Measurements from ENCODE around the gene DOCK9. TPM values are rescaled to one million over a fixed set of nuclear protein-coding genes. Genes with fewer than 3 reads are reported as not detected.

Gene DOCK9, protein sequence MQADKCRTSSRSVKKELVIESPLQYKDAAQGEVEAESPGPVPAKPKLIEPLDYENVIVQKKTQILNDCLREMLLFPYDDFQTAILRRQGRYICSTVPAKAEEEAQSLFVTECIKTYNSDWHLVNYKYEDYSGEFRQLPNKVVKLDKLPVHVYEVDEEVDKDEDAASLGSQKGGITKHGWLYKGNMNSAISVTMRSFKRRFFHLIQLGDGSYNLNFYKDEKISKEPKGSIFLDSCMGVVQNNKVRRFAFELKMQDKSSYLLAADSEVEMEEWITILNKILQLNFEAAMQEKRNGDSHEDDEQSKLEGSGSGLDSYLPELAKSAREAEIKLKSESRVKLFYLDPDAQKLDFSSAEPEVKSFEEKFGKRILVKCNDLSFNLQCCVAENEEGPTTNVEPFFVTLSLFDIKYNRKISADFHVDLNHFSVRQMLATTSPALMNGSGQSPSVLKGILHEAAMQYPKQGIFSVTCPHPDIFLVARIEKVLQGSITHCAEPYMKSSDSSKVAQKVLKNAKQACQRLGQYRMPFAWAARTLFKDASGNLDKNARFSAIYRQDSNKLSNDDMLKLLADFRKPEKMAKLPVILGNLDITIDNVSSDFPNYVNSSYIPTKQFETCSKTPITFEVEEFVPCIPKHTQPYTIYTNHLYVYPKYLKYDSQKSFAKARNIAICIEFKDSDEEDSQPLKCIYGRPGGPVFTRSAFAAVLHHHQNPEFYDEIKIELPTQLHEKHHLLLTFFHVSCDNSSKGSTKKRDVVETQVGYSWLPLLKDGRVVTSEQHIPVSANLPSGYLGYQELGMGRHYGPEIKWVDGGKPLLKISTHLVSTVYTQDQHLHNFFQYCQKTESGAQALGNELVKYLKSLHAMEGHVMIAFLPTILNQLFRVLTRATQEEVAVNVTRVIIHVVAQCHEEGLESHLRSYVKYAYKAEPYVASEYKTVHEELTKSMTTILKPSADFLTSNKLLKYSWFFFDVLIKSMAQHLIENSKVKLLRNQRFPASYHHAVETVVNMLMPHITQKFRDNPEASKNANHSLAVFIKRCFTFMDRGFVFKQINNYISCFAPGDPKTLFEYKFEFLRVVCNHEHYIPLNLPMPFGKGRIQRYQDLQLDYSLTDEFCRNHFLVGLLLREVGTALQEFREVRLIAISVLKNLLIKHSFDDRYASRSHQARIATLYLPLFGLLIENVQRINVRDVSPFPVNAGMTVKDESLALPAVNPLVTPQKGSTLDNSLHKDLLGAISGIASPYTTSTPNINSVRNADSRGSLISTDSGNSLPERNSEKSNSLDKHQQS (N-terminal part only)
- polyA plus RNA-seq (ENCODE audit: insufficient read length in 4 of 4) = 10 to 100 TPM; 53.0 to 71.7 (median 58.7) TPM

DNA sequence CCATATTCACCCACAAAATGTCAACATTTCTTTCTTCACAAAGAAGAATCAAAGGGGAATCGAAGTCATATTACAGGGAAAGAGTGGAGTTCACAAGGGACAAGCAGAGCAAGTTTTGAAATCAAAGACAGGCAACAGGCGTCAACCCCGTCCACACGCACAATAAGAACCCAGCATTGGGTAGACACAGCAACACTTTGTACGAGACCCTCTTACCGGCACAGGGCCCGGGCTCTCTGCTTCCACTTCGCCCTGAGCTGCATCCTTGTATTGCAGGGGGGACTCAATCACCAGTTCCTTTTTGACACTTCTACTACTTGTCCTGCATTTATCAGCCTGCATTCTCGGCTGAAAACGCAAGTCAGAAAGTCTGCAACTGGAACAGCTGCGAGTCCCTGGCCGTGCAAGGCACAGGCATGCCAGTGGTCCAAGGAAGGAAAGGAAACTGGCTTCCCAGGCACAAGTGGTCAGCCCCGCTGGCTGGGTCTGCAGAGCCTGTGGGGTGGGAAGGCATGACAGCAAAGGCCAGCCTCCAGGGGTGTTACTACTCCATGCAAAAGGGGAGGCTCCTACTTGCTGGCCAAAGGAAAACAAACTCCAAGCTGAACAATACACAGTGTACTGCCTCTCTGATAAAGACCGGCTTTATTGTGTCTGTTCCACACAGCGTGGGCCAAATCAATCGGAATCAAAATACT, at the start of gene DOCK9:
Gene DOCK9 (minus strand): TSS at position 497 of the 698 bp plus-strand sequence. CDS start 155 bp downstream, at position 342.
- DNase-seq (ENCODE audit: low read depth in 4 of 4, low spot score in 2 of 4) = no peak

DNA sequence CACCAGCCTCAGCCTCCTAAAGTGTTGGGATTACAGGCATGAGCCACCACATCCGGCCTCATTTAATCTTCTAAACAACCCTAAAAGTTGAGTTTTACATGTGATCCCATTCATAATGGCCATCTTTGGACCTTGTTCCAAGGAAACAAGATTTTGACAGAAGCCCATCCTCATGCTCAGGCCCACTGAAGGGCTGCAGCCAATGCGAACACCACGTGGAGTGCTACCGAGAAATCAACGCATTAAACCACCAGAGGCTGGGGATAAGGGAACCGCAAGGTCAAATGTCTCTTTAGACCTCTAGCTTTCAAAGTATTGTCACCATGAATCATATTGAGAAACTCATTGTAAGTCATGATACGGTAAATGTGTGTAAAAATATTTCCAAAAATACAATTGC, 49.4 kb upstream of the DOCK9 start:
- DNase-seq (ENCODE audit: low read depth in 4 of 4, low spot score in 2 of 4) = no peak

DNA sequence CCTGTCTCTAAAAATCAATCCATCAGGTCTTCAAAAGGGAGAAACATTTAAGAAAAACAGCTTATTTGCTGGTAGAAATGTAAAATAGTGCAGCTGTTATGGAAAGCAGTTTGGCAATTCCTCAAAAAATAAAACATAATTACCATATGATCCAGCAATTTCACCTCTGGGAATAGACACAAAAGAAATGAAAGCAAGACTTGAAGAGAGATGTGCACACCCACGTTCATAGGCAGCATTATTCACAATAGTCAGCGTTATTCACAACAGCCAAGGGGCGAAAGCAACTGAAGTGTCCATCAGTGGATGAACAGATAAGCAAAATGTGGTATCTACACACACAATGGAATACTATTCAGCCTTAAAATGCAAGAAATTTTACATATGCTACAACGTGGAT, 45.1 kb upstream of the DOCK9 start:
- DNase-seq (ENCODE audit: low read depth in 4 of 4, low spot score in 2 of 4) = no peak

DNA sequence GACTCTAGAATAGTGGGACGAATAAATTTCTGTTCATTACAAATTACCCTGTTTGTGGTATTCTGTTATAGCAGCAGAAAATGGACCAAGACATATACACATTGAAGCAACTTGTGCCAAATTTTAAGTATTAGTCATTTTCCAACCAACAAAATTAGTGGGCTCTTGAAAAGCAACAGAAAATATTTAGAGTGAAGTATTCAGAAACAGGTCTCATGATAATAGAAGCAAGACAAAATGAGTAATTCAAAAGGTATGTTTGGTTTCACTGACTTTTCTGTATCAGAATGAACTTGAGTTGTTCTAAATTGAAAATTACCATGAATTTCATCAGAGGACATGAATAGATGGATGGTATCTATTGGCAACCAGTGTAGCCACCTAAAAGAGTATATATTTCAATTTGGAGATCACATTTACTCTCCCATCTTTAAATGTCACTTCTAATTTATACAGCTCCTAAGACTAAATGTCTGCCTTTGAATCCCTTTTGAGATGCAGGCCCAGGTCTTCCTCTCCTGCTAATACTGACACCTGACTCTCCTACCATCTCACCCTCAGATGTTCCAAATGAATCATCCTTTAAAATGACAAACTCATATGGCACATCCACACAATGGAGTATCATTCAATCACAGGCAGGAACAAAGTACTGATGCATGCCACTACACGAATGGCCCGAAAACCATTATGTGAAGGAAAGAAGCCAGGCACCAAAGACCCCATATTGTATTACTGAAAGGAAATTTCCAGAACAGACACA, 40.7 kb upstream of the DOCK9 start:
- DNase-seq (ENCODE audit: low read depth in 4 of 4, low spot score in 2 of 4) = no peak

DNA sequence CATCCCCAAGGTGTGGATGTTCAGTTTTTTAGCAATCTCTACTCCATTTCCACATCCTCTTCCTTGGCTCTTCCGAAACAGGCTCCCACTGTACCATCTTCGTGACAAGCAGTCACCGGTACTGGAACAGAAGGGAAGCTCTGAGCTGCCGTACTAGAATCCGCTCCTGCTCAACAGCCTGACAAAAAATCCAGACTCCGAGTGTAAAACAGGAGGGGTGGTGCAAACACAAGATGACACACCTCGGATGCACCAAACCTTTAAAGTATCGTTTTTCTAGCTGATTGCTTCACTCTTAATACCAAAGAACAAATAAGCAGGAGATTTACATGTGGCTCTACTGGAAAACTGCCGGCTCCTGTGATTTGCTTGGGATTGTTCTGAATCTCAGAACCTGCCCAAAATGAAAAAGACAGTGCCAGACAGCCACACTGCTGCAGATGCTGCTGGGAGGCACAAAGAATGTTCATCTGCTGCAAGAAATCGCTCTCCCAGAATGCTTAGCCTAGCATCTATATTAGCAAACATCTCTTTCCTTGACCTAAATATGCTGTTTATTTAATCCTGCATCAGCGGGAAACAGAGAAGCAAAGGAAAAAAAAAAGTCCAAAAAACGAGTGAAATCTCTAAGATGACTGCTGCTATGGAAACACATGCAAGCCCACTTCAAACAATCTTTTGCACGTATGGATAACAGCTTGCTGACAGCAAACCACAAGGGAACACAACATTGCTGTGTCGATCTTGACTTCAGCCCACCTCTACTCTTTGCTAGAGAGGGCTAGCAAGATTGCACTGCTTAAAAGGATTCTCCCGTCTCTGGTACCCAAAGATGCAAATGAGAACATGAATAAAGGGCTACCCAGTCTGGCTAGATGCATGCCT, 38.0 kb upstream of the DOCK9 start:
- no peak for DNase-seq (ENCODE audit: low read depth in 4 of 4, low spot score in 2 of 4)

DNA sequence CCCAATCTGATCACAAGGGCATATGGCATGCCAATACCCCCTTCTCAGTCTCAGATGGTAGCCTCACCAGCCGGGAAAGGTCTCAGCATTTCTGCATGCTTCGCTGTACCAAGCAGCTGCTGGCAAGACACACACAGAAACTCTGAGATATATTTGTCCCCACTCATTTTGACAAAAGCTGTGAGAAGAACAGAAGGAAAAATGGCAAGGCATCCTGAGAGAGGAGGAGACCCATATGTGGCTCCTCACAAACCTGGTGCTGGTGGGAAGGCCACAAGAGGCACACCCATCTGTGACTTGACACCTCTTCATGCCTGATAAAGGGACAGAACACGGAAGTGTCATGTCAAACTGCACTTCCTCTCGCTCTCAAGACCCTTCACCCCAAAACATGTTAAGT, 36.7 kb upstream of the DOCK9 start:
- DNase-seq (ENCODE audit: low read depth in 4 of 4, low spot score in 2 of 4) = no peak

DNA sequence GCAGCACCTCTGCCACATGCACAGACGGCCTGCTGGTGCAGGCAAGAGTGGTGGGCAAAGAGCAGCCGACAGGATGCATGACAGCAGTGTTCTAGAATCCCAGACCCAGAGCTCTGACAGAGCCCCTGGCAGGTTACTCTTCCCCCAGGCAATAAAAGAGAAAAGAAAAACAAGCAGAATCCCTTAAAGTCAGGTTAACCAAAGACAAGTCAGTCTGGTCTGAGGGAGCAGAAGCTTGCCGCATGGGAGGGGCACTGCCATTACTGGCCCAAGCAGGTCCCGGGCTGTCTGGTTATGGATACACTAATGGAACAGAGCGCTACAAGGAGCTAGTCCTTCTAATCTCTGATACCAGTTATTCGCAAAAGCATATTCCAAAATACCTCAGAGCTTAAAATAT, 36.1 kb upstream of the DOCK9 start:
- DNase-seq (ENCODE audit: low read depth in 4 of 4, low spot score in 2 of 4) = no peak

DNA sequence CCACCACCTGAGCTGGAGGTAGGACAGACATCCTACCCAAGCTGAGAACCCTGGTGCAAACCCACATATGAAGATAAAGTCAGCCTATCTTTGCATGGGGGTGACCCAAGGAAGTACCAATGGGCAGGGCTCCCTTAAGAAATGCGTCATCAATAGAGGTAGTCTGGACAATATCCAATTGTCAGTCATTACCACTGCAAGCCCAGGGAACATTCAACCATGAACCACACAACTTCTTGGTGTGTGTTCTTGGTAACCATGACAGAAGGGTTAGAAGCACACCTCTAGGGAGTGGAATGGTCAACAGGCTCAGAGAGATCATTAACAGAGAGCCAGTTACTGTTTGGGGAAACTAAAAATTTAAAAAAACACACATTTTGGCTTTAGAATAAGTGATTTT, 34.7 kb upstream of the DOCK9 start:
- DNase-seq (ENCODE audit: low read depth in 4 of 4, low spot score in 2 of 4) = no peak

DNA sequence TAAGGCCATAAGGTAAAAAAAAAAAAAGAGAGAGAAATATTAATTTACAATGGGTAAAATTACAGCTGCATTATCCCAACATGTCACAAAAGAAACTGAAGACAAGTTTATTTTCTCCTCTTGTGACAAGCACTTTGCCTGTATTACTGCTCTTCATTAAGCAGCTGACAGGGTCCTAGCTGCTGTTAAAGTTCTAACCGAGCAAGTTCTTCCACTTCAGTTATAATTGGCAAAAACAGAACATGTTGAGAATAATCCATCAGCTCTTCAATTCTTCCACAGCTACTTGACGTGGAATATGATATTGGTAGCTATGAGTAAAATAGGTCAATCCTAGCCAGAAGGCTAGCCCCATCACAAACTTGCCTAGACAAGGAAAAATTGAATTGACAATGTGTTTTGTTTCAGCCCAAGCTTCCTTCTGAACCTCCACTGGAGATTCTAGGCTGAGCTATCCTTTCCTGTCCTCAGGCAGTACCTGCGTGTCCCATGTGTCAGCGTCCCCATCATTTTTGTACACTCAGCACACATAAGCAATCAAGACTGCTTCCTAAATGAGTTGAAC, 32.2 kb upstream of the DOCK9 start:
- DNase-seq (ENCODE audit: low read depth in 4 of 4, low spot score in 2 of 4) = no peak

DNA sequence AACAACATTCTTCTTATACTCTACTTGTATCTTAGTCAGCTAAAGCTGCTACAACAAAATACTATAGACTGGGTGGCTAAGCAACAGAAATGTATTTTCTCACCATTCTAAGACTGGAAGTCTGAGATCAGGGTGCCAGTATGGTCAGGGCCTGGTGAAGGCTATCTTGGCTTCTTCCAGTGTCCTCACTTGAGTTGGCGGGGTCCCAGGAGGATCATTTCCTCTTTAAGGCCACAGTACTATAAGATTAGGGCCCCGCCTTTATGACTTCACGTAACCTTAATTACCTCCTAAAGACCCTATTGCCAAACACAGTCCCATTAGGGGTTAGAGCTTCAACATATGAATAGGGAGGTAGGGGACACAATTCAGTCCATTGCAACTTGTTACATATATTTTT, 30.7 kb upstream of the DOCK9 start:
- DNase-seq (ENCODE audit: low read depth in 4 of 4, low spot score in 2 of 4) = no peak

DNA sequence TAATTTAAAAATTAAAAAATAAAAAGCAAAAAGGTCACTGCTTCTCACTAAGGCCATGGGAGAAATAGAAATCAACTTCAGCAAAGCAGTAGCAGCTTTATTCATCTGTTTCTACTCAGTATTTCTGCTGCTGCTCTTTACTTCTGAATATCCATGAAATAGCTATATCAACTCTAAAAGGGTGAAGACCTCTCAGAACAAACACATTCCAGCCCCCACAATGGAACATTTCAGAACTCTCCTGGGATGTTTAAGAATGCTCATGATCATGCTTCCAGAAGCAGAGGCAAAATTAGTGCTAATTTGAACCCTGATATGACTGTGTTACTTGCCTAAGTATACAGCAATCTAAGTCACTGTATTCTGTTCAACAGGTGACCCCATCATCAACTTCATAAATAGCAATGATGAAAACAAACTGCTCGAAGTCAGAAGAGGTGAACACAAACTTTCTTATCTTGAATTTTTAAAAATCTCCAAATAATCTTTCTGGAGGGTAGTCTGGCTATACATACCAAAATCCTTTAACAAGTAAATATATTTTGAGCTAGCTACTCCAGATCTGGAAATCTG, 29.6 kb upstream of the DOCK9 start:
- DNase-seq (ENCODE audit: low read depth in 4 of 4, low spot score in 2 of 4) = no peak

DNA sequence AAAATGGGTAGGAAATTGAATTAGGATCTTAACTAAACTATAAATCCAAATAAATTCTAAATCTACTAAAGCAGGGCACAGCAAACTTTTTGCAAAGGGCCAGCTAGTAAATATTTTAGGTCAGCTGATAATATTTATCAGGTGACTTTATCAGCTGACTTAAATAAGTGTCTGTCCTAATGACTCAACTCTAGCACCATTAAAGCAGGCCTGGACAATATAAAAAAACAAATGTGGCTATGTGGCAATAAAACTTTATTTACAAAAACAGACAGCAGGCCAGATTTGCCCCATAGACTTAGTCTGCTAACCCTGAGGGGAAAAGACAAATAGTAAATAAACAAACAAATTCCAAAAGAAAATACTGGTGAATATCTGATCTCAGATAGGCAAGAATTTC, 27.7 kb upstream of the DOCK9 start:
- DNase-seq (ENCODE audit: low read depth in 4 of 4, low spot score in 2 of 4) = no peak

DNA sequence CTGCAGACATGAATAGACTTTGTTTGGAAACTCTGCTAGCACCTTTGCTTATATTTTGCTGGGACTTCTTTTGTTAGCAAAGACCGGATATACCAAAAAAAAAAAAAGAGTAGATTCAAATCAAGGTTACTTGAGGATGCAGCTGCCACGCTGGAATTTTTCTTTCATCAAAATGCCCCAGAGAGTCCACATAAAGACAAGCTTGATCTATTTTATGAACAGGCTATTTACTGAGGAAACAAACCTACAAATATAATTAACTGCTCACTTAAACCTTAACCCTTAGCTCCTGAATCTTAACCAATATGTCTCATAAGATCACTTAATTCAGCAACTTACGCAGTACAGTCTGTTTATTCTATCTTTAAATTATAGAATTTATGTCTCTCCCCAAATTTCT, 27.1 kb upstream of the DOCK9 start:
- DNase-seq (ENCODE audit: low read depth in 4 of 4, low spot score in 2 of 4) = peak; percentile 36 to 65 (median 56)

DNA sequence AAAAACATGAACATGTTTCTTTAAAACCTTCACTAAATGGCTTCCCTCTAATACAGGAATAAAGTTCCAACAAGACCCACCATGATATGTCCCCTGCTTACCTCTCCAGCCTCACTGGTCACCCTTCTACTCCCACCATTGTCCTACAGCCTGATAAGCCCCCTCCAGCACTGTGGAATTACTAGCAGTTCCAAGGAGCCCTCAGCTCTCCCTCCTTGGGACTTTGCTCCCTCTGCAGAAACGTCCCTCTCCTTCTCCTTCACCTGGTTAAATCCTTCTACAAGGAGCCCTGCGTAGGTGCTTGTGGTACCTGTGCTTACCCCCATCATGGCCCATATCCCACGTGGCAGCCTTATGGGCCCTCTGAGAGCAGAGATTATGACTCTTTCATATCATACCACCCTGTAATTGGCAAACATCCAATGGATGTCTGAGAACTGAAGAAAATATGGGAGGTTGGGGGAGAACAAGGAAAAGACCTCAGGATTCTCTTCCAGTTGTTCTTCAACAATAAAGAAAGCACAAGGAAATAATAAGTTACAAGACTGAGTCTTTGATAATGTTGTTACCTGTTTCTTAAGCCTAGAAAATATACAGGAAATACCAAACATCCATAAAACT, 26.1 kb upstream of the DOCK9 start:
- DNase-seq (ENCODE audit: low read depth in 4 of 4, low spot score in 2 of 4) = no peak

DNA sequence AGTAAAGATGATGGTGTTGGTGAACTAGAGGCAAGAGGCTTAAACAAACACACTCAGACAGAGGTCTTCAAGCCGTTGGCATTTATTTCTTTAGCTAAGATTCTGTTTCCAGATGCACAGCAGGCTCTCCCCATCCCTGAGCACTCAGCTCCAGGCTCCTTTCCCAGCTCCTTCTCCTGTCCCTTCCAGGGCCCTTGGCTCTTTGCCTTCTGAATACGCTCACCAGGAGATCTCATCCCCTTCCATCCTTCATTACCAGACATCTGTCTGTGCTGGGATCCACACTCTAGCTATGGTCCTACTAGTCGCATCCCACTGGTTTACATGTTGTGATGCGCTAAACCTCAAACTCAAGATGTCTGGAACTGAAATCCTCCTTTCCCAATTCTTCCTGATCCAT, 25.3 kb upstream of the DOCK9 start:
- no peak for DNase-seq (ENCODE audit: low read depth in 4 of 4, low spot score in 2 of 4)

DNA sequence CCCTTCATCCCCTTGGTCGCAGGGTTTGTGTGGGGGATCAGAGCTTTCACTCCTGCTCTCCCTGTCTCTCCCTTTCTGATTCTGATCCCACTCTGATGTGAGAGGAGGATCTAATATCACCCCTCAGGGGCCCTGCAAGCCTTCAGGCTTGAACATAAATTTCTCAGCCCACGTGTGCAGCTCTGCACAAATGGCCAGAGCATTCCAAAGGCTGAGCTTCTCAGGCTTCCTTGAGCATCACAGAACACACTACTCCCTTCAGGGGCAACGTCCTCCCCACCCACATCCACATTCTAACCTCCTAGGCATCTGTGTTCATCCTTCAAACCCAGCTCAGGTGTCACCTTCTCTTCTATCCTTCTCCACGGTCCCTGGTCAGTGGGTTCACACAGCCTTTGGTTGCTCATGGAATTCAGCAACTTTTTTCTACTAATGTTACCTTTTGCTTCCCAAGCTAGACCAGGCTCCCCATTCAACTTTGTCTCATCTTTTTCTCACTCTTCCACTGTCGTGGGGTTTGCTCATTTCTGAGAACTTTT, 24.4 kb upstream of the DOCK9 start:
- DNase-seq (ENCODE audit: low read depth in 4 of 4, low spot score in 2 of 4) = no peak

DNA sequence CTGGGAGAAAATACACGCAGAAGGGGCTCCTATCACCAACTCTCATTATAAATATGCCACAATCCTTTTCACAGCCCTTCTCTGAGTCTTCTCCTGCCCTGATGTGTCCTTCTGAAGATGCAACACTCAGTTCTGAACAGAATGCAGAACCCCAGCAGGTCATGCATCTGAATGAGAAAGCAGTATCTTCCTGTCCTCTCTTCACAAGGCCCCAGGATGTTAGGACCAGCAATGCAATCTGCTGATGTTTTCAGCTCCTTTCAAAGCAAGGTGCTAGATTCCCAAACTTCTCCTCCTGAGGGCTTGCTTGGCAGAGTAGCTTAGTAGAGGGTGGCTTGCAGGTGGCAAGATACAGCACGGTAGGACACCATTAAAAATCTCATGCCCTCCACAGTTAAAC, 22.3 kb upstream of the DOCK9 start:
- DNase-seq (ENCODE audit: low read depth in 4 of 4, low spot score in 2 of 4) = no peak

Data from left renal cortex interstitium (tissue), 4 donors.